Transverse colon (tissue), 4 donors: ENCODE results near the gene PBX1. TPM values are rescaled to one million over a fixed set of nuclear protein-coding genes. Genes with fewer than 3 reads are reported as not detected.

Experiments used
- DNase-seq: peaks from one replicate; pipeline ENCODE4 v3.0.0-alpha.2; 2019
- H3K27ac ChIP-seq, 4 donors: fragments of 200-600 bp; sonication (generic); 2 replicates each; pipeline ENCODE4 v1.5.1; 2016 to 2018; ENCODE audit warnings: inconsistent platforms in 4 of 4
- H3K27me3 ChIP-seq: fragments of 200-600 bp; sonication (generic); 2 replicates; pipeline ENCODE4 v1.5.1; 2017; ENCODE audit warnings: inconsistent platforms
- H3K36me3 ChIP-seq, 4 donors: fragments of 200-600 bp; sonication (generic); 2 replicates each; pipeline ENCODE4 v1.5.1; 2017 to 2019; ENCODE audit warnings: inconsistent platforms in 4 of 4
- H3K4me1 ChIP-seq, 4 donors: fragments of 200-600 bp; sonication (generic); 2 replicates each; pipeline ENCODE4 v1.5.1; 2017 to 2020; ENCODE audit warnings: inconsistent platforms in 4 of 4
- H3K4me3 ChIP-seq, 4 donors: fragments of 200-600 bp; sonication (generic); 1 replicate in 1 of 4; 2 replicates in 3 of 4; pipeline versions ENCODE4 v1.5.1 to v1.6.1; 2017 to 2019; ENCODE audit warnings: inconsistent platforms in 4 of 4
- H3K9me3 ChIP-seq, 2 donors: fragments of 200-600 bp; sonication (generic); 2 replicates each; pipeline ENCODE4 v1.5.1; 2017 to 2019; ENCODE audit warnings: inconsistent platforms in 2 of 2
- CTCF ChIP-seq, 5 experiments: fragments of 200-600 bp in 3 of 5; fragments of 450-650 bp in 2 of 5; sonication (generic) in 3 of 5; IDR thresholded peaks; 1 replicate in 2 of 5; 2 replicates in 3 of 5; pipeline ENCODE4 v1.5.1; 2016 to 2017; ENCODE audit warnings: antibody characterized with exemption in 5 of 5, inconsistent platforms in 3 of 5, mild to moderate bottlenecking in 2 of 5, moderate library complexity in 1 of 5
- EP300 ChIP-seq: sonication (generic); formaldehyde crosslinking; IDR thresholded peaks from one replicate; pipeline ENCODE4 v1.6.1; 2017; ENCODE audit warnings: antibody characterized with exemption, low read depth
- POLR2A ChIP-seq: fragments of 450-650 bp; IDR thresholded peaks from one replicate; pipeline ENCODE4 v1.6.1; 2016; ENCODE audit warnings: antibody characterized with exemption, mild to moderate bottlenecking, moderate library complexity
- POLR2AphosphoS5 ChIP-seq, 3 donors: sonication (generic); formaldehyde crosslinking; IDR thresholded peaks; one replicate each; pipeline ENCODE4 v1.6.1; 2016; ENCODE audit warnings: antibody characterized with exemption in 3 of 3
- WGBS, 2 donors: methylation state at CpG; one replicate each; pipeline ENCODE4 v1.1.5; 2018; ENCODE audit warnings: low coverage in 1 of 2; 5-methylcytosine and 5-hydroxymethylcytosine counted together
- in situ Hi-C, 4 donors: fragments of 200-750 bp; cut with MboI; loops; one replicate each; pipeline versions ENCODE4 v1.15.0 to v1.15.1; 2017; ENCODE audit warnings: low sequenced_read_pairs in 3 of 4, low pct_ligation_motif_present in 1 of 4, low pct_unique_long_range_greater_than_20kb in 1 of 4
- intact Hi-C: fragments of 100-400 bp; cut with DNase I; formaldehyde crosslinking; loops from one replicate; pipeline ENCODE4 v1.15.1; 2023; ENCODE audit warnings: low total_unique reads
- total RNA-seq, 4 donors: library from RNA; depleted of rRNA; stranded (reverse); fragments of >200 nt; gene quantifications; one replicate each; pipeline ENCODE4 v1.1.0, GENCODE V29; 2016

Gene PBX1
- total RNA-seq, 4 donors from 2014 or later, result 46.8 to 77.2 (median 50.7) TPM

GRCh38 chr1:164611754-164612642, 53.0 kb downstream of the PBX1 start:
- DNase-seq, result peak; percentile 75
- Histone ChIP-seq H3K9me3 (no peaks in the 10 kb centered on the region), H3K4me1 (peaks cover 12 to 55% (median 29%) of the 10 kb centered on the region in 4 donors), H3K27ac (peak overlapping the region; percentile 63 to 83 (median 78)), H3K36me3 (no peaks in the 10 kb centered on the region), H3K27me3 (no peaks in the 10 kb centered on the region), H3K4me3 (peak overlapping the region in 2 of 4 donors; percentile 1 to 34)
- 58 to 63% methylated on average over 6 to 11 of the region's 11 CpGs for WGBS, 2 donors
- no peak for TF ChIP-seq CTCF (IDR thresholded peaks at IDR 0.05)
- no peak for TF ChIP-seq POLR2AphosphoS5 (IDR thresholded peaks at IDR 0.05)
- no peak for TF ChIP-seq EP300
- peak; percentile 35 for TF ChIP-seq POLR2A
- intact Hi-C loops (no loop called here), in situ Hi-C loops (no loop called here)

- Histone ChIP-seq H3K27me3 (no peaks in the 10 kb centered on the region), H3K36me3 (no peaks in the 10 kb centered on the region), H3K4me1 (peaks cover 12 to 66% (median 29%) of the 10 kb centered on the region in 4 donors), H3K9me3 (no peaks in the 10 kb centered on the region), H3K27ac (peak overlapping the region; percentile 63 to 83 (median 78)), H3K4me3 (no peak overlapping the region)
- in situ Hi-C loops (no loop called here), intact Hi-C loops (no loop called here)
- no peak for TF ChIP-seq EP300
- peak in 2 of 3 donors; percentile 26 to 37 for TF ChIP-seq POLR2AphosphoS5 (IDR thresholded peaks at IDR 0.05)
- DNase-seq, result peak; percentile 60
- 40% methylated on average over 1 to 3 of the region's 3 CpGs for WGBS, 2 donors
Measured at GRCh38 chr1:164613176-164613575, 54.2 kb downstream of the PBX1 start.

- DNase-seq, result no peak
- 78% methylated on average over 6 of the region's 6 CpGs for WGBS, 2 donors
- intact Hi-C loops, result no loop called here
- Histone ChIP-seq H3K4me3 (no peak overlapping the region), H3K27ac (peak overlapping the region in 1 of 4 donors; percentile 80), H3K9me3 (no peaks in the 10 kb centered on the region), H3K4me1 (peaks cover 17 to 68% (median 38%) of the 10 kb centered on the region in 4 donors), H3K27me3 (no peaks in the 10 kb centered on the region), H3K36me3 (no peaks in the 10 kb centered on the region)
- in situ Hi-C loops, result no loop called here
- TF ChIP-seq POLR2AphosphoS5 (IDR thresholded peaks at IDR 0.05) (no peak), POLR2A (no peak), CTCF (IDR thresholded peaks at IDR 0.05) (no peak), EP300 (no peak)
Measured at GRCh38 chr1:164614316-164614715, 55.3 kb downstream of the PBX1 start.

- Histone ChIP-seq H3K36me3 (no peaks in the 10 kb centered on the region), H3K27me3 (no peaks in the 10 kb centered on the region), H3K9me3 (no peaks in the 10 kb centered on the region), H3K27ac (peak overlapping the region in 3 of 4 donors; percentile 7 to 34 (median 10)), H3K4me1 (peaks cover 11 to 58% (median 35%) of the 10 kb centered on the region in 4 donors), H3K4me3 (no peak overlapping the region)
- intact Hi-C loops (no loop called here), in situ Hi-C loops (no loop called here)
- TF ChIP-seq POLR2A, result no peak
- peak; percentile 44 to 63 (median 56) for TF ChIP-seq CTCF (IDR thresholded peaks at IDR 0.05)
- TF ChIP-seq EP300, result no peak
- TF ChIP-seq POLR2AphosphoS5 (IDR thresholded peaks at IDR 0.05), result no peak
- WGBS, 2 donors, result 50 to 52% methylated on average over 4 to 7 of the region's 7 CpGs
- peak; percentile 43 for DNase-seq
Measured at GRCh38 chr1:164617377-164618201, 58.6 kb downstream of the PBX1 start.
